GM21576 (cell line): Measurements from ENCODE around the gene FKTN.

ENCODE experiments used
- ATAC-seq: cut with Tn5 transposase; IDR thresholded peaks from one replicate; pipeline ENCODE4 v1.9.1; 2021; ENCODE audit warnings: mild to moderate bottlenecking, moderate library complexity; ENCODE audit not compliant: unreplicated experiment

Gene FKTN

DNA sequence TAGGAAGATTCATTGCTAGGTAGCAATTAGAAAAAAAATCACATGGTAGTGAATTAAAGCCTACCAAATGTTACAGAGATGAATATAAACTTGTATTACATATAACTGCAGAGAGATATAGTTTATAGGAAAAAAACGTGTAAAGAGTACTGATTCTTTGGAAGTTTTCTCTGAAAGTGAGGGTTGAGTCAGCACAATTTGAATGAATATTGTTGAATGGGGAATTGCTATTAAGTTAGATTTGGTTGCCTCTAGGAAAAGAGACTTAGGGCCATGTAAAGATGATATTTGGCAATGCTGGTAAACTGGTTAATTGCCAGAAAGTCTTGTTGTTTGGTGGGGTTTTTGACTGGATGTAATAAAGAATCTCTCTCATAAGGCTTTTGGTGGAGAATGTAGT is 67.2 kb downstream of the FKTN start:
- no peak for ATAC-seq

GRCh38 chr9:105632807-105633206 is 74.9 kb downstream of the FKTN start:
- ATAC-seq: no peak

DNA sequence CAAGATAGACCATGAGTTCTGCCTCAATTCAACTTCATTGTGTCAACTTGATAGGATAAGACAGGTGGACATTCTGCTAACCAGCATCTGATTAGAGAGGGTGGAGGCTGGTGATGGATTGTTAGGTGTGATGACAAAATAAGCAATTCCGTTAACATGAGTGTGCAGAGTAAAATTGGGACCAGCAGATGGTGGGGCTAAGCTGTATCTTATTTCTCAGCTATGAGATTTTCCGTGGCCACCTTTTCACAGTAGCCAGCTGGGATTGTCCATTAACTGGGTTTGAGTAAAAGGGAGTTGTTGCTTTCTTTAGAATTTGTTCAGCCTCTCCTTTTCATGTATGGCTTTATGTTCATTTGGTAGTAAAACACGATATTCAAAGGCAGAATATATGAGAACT is 75.5 kb downstream of the FKTN start:
- no peak for ATAC-seq

DNA sequence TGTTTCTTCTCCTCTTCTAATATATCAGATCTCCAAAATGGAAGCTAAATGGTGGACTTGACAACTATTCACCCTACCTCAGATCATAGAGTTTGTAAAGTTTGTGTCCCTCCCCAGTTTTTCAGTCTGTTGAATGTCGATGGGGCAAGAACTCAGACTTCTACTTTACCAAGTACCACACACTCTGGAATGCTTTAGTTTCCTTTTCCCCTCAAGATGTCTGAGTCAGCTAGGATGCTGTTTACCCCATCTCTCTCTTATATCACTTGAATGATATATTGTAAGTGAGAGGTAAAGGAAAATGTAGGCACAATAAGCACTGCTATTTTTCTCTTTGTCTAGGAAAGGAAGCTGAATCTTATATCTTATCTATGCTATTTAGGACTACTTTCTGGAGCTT is 78.4 kb downstream of the FKTN start:
- ATAC-seq: no peak

GRCh38 chr9:105637787-105638395 is 80.0 kb downstream of the FKTN start:
- ATAC-seq: no peak

GRCh38 chr9:105639936-105640335 is 82.0 kb downstream of the FKTN start:
- no peak for ATAC-seq

DNA sequence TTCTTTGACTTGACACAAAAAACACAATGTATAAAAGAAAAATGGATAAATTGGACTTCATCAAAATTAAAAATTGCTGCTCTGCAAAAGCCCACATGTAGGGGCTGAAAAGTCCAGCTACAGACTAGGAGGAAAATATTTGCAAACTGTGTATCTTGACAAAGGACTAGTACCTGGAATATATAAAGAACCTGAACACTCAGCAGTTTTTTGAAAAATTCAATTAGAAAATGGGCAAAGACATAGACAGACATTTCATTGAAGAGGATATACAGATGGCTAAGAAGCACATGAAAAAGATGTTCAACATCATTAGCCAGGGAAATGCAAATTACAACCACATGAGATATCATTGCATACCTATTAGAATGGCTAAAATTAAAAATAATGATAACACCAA is 85.9 kb downstream of the FKTN start:
- no peak for ATAC-seq

DNA sequence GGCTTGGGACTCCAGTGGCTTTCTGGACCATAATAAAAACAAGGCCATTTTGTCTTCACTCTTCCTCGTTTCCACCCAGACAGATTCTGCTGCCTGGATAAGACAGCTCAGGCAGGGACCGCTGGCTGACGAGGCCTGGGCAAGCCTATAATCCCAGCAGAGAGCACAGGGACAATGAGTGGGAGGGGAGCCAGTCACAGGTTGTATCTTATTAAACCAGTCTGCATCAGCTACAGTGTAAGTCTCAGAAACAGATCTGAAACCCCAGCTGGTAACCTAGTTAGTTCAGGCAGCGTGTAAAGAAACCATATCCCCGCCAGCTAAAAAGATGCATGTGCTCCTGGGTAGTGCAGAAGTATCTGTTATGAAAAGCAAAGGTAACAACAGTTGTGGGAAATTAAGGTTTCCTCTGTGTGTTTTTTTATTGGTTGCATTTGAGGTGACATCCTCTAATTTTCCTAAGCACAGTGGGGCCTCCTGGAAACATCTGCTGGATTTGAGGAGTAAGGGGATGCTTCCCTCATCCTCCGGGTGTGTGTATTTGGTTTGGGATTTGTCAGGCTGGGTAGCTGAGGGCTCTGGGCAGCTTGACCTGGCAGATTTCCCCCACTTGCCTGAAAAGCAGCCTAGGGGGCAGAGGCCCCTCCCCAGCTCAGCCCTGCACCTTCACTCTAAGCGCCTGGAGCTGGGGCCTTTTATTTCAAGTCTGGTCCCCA is 89.1 kb downstream of the FKTN start:
- ATAC-seq: no peak

DNA sequence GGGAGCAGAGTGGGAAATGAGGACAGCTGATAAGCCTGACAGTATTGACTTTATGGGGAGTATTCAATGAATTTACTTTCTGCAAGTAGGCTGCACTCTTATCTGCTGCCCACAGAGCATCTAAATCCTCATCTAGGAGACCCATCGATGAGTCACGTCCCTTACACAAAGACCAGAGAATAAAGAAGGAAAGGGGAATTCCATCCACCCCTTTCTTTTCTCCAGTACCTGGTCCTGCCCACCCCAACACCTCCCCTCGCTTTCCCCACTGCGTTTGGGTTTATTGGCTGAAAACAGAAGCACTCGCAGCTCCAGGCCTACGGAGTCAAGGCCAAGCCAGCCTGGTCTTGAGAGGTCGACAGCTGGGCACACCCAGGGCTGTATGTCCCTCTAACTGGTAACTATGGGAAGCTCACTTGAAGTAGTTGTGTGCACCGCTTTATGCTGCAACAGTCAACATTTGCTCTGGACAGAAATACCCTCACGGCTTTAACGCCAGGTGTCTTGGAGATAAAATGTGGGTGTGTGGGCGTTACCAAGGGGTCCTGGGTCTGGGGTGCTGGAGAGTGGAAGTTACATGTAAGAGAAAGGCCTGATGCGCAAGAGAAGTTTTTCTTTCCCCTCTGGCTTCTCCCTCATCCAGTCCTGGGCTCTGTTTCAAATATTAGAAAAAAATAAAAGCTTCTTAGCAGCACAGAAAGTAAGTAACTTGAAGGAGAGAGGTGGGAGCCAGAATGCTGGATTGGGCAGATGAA is 89.8 kb downstream of the FKTN start:
- no peak for ATAC-seq

DNA sequence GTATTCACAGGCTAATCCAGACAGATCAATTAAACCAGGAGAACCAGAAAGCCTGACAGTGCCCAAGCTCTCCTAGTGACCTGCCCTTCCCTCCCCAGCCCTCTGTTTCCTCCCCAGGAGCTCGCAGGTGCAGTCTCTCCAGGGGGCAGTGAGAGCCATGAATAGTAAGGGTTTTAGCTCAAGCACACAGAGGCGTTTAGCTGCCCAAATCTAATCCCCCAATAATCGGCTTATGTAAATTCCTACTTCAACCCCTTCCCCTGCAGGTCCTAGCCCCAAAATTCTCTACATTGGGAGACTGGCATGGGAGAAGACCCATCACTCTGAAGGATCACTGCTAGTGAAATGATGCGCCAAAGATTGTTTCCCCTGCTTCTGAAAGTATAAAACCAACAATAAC is 93.9 kb downstream of the FKTN start:
- no peak for ATAC-seq

DNA sequence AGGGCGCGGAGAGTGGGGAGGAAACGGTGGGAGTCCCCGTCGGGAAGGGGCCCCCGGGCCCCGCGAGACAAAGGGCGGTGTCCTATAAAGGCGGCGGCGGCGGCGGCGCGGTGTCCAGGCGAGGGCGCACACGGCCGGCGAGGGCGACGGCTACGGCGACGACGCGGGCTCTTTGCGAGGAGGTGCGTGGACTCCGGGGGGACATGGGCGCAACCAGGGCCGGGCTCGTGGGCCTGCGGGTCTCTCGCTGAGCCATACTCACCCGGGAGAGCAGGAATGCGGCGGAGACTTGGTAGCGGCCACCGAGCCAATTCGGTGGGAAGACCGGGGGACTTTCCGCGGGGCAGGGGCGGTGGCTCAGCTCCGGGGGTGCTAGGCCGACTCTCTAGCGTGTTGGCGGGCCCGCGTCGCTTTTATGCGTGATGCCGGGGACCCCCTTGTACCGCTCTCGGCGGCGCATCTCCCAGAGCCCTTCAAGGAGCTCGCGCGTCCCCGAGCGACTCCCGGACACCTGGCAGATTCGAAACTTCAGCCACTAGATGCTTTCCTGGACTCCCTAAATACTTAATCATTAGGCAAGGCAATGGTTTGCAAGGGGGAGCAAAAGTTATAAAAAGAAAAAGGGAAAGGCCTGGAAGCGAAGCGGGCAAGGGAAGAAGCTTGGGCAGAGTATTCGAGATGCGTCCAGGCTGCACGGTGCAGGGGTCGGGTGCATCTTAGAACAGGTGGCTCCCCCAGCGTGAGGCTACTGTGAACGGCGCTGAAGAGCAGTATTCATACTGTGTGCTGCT is 98.4 kb downstream of the FKTN start:
- ATAC-seq: no peak

DNA sequence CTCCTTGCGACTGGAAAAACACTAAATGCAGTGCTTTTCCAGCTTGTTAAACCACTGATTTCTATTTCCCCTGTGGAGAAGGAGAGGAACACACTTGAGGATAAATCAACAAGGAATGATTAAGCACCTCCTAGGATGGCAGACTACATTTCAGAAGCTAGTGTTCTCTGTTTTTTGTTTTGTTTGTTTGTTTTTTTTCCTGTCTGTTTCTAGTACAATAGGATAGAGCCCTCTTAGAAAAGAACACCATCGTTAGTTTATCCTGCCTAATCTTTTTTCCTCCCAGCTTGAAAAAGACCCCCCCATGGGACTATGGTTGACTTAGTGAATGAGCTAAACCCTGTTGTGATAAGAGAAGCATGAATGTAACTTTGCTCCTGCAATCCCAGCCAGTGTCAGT is 100.4 kb downstream of the FKTN start:
- ATAC-seq: no peak

- ATAC-seq: no peak
These were observed 103.1 kb downstream of the FKTN start for GRCh38 chr9:105661011-105661410.

GRCh38 chr9:105662184-105663104 is 104.5 kb downstream of the FKTN start, which contains the start of gene TAL2:
Gene TAL2, plus strand, starts transcription at chr9:105662457. Its CDS starts 40 bp downstream, at chr9:105662497.
- peak; percentile 91 for ATAC-seq

GRCh38 chr9:105663914-105664313 is 106.0 kb downstream of the FKTN start:
- ATAC-seq: no peak

GRCh38 chr9:105667867-105668266 is 109.9 kb downstream of the FKTN start:
- ATAC-seq: no peak

DNA sequence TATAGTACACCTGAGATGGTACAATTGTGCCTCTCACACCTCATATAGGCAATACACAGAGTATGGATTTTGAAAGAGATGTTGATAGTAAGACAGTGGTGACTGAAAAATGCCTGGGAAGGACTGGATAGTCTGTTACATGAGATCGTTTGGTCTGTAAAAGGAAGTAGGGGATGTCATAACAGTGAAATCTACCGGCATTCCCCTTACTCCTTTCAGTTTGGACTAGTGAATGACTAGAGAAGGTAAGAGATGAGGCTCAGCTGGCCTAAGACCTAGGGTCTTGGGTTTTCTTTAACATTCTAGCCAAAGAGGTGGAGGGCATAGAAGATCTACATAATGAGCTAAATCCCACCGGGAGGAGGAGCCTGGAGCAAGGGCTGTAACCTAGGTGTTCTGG is 112.4 kb downstream of the FKTN start:
- no peak for ATAC-seq

DNA sequence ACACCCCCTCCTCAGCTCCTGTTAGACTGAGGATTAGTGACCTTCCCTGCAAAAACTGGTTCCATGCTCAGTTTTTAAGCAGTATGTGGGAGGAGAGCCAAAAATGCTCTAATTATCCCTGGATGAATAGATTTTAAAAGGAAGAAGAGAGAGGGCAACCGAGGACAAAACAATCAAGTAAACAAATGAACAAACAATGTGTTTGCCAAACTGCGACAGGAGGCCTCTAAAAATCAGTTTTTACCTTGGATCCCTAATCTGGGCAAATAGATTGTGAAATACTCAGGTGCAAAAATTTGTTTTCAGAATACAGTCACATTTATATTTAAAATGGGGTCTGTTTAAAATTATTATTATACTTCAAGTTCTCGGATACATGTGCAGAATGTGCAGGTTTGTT is 112.8 kb downstream of the FKTN start:
- ATAC-seq: no peak

- ATAC-seq: no peak
These were observed 114.8 kb downstream of the FKTN start for GRCh38 chr9:105672711-105673234.

DNA sequence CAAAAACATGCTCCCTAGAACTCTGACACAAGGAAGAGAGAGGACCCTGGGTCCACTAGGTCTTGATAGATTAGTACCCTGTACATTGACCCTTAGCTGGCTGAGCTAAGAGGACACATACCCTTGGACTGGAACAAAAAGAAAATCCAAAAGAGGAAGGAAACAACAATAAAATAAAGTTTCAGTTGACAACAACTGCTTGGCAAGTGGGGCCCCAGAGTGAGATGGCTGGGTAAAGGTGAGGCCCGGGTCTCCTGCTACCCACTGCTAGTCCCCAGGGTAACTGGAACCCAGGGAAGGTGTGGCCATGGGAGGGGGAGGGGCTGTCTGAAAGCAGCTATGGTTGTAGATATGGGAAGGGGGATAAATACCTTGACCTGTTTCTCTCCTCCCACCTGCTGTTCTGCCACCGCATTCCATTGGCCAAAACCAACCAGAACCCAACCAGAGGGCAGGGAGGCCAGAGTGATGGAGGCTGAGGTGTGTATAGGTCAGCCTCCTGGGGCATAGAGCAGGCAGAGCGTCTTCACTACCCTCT is 116.0 kb downstream of the FKTN start:
- no peak for ATAC-seq
